Loucy (cell line): ENCODE data around the gene EPYC.

Source experiments
- H2AFZ ChIP-seq: fragments of 200-600 bp; sonication (generic); 2 replicates; pipeline ENCODE4 v1.6.0; 2016; ENCODE audit warnings: antibody characterized with exemption, mild to moderate bottlenecking, low read length, moderate library complexity
- H3F3A ChIP-seq: fragments of 200-600 bp; 2 replicates; pipeline ENCODE4 v1.6.0; 2016; ENCODE audit warnings: antibody characterized with exemption, low read depth, mild to moderate bottlenecking
- H3K27me3 ChIP-seq: fragments of 200-600 bp; sonication (generic); 2 replicates; pipeline ENCODE4 v1.6.1; 2014; ENCODE audit warnings: low read length, mild to moderate bottlenecking; ENCODE audit not compliant: insufficient read depth, poor library complexity, severe bottlenecking
- H3K36me3 ChIP-seq: fragments of 200-600 bp; sonication (generic); 2 replicates; pipeline ENCODE4 v1.6.1; 2016; ENCODE audit warnings: low read length; ENCODE audit not compliant: insufficient read depth
- H3K4me1 ChIP-seq: fragments of 200-600 bp; sonication (generic); 2 replicates; pipeline ENCODE4 v1.5.1; 2014; ENCODE audit warnings: low read length, mild to moderate bottlenecking; ENCODE audit not compliant: insufficient read depth, poor library complexity, severe bottlenecking
- H3K4me2 ChIP-seq: fragments of 200-600 bp; sonication (generic); 2 replicates; pipeline ENCODE4 v1.6.0; 2014; ENCODE audit warnings: antibody characterized with exemption, low read length, low read depth, mild to moderate bottlenecking; ENCODE audit not compliant: poor library complexity, severe bottlenecking
- H3K4me3 ChIP-seq: fragments of 200-600 bp; sonication (generic); 2 replicates; pipeline ENCODE4 v1.5.1; 2014; ENCODE audit warnings: low read length, mild to moderate bottlenecking, mixed read lengths; ENCODE audit not compliant: poor library complexity, severe bottlenecking
- H3K79me2 ChIP-seq: fragments of 200-600 bp; sonication (generic); 2 replicates; pipeline ENCODE4 v1.6.1; 2014; ENCODE audit warnings: low read length; ENCODE audit not compliant: insufficient read depth
- H3K9ac ChIP-seq: fragments of 200-600 bp; sonication (generic); 2 replicates; pipeline ENCODE4 v1.6.0; 2014; ENCODE audit warnings: mild to moderate bottlenecking, low read depth, low read length, moderate library complexity; ENCODE audit not compliant: poor library complexity, severe bottlenecking
- H3K9me2 ChIP-seq: fragments of 200-600 bp; sonication (generic); replicated peaks from 2 replicates; pipeline ENCODE4 v1.6.1; 2016; ENCODE audit warnings: low read depth, low read length, mixed read lengths
- H3K9me3 ChIP-seq: fragments of 200-600 bp; sonication (generic); 2 replicates; pipeline ENCODE4 v1.6.1; 2014; ENCODE audit warnings: mild to moderate bottlenecking, antibody characterized with exemption, low read length, low read depth; ENCODE audit not compliant: insufficient read depth
- H4K20me1 ChIP-seq: fragments of 200-600 bp; sonication (generic); 2 replicates; pipeline ENCODE4 v1.6.0; 2014; ENCODE audit warnings: antibody characterized with exemption, low read length, mild to moderate bottlenecking; ENCODE audit not compliant: insufficient read depth, poor library complexity, severe bottlenecking
- EZH2phosphoT487 ChIP-seq: fragments of 200-600 bp; IDR thresholded peaks from 2 replicates; pipeline ENCODE4 v1.6.1; 2018; ENCODE audit warnings: antibody characterized with exemption, mild to moderate bottlenecking, moderate library complexity, borderline replicate concordance
- TF ChIP-seq, protein P1 (sequence below): fragments of 200-600 bp; sonication (generic); conservative IDR thresholded peaks from 2 replicates; pipeline ENCODE4 v1.5.1; 2014; ENCODE audit warnings: mild to moderate bottlenecking, antibody characterized with exemption, low read length

The EPYC gene

DNA sequence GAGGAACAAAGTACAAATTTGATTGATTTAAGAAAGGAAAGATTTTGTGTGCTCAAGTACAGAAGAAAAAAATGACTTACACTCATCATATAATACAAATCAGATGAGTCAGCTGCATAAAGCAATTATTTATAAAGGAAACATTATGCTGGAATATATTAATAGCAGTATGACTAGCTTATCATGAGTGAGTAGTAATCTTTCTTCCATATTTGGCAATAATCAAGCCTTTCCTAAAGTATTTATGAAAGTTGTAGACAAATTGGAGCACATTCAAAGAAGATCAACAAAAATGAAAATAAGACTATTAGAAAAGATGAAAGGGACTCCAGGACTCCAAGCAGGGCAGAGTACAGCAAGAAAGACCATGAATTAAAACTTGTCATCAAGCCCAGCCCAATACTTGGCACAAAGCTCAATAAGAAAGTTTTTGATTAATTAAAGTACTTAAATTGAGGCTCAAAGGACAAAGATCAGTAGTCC is 82.6 kb downstream of the EPYC start:
- H3K4me2 ChIP-seq, result no peak overlapping the region
- H3K27me3 ChIP-seq, result no peaks in the 10 kb centered on the region
- no peaks in the 10 kb centered on the region for H4K20me1 ChIP-seq
- no peaks in the 10 kb centered on the region for H3K9me3 ChIP-seq
- H3K9ac ChIP-seq, result no peak overlapping the region
- no peaks in the 10 kb centered on the region for H3K79me2 ChIP-seq
- H3K4me1 ChIP-seq, result no peaks in the 10 kb centered on the region
- no peak overlapping the region for H3K4me3 ChIP-seq
- no peak overlapping the region for H2AFZ ChIP-seq
- TF ChIP-seq, protein P1, sequence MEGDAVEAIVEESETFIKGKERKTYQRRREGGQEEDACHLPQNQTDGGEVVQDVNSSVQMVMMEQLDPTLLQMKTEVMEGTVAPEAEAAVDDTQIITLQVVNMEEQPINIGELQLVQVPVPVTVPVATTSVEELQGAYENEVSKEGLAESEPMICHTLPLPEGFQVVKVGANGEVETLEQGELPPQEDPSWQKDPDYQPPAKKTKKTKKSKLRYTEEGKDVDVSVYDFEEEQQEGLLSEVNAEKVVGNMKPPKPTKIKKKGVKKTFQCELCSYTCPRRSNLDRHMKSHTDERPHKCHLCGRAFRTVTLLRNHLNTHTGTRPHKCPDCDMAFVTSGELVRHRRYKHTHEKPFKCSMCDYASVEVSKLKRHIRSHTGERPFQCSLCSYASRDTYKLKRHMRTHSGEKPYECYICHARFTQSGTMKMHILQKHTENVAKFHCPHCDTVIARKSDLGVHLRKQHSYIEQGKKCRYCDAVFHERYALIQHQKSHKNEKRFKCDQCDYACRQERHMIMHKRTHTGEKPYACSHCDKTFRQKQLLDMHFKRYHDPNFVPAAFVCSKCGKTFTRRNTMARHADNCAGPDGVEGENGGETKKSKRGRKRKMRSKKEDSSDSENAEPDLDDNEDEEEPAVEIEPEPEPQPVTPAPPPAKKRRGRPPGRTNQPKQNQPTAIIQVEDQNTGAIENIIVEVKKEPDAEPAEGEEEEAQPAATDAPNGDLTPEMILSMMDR, result no peak
- no peak for TF ChIP-seq EZH2phosphoT487
- no peaks in the 10 kb centered on the region for H3K36me3 ChIP-seq
- no peaks in the 10 kb centered on the region for H3K9me2 ChIP-seq
- no peaks in the 10 kb centered on the region for H3F3A ChIP-seq

DNA sequence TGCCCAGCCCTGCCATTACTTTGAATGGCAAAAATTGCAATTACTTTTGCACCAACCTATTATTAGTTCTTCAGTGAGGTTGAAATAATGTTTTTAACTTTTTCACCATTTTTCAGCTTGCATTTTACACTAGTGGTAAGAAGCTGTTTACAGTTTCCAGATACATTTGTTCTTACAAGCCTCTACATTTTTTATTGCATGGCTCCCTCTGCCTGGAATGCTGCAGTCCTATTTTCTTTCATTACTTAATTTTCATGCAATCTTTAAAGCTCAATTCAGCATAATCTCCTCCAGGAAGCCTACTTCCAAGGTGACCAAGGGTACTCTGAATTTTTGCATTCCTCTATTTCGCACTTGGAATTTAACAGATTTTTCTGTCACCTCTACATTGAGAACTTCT is 83.2 kb downstream of the EPYC start:
- Histone ChIP-seq H3K4me3 (no peak overlapping the region), H4K20me1 (no peaks in the 10 kb centered on the region), H3K9me2 (no peaks in the 10 kb centered on the region), H3K27me3 (no peaks in the 10 kb centered on the region), H3K36me3 (no peaks in the 10 kb centered on the region), H3F3A (no peaks in the 10 kb centered on the region), H3K79me2 (no peaks in the 10 kb centered on the region), H3K4me2 (no peak overlapping the region), H3K9me3 (no peaks in the 10 kb centered on the region), H2AFZ (no peak overlapping the region), H3K9ac (no peak overlapping the region), H3K4me1 (no peaks in the 10 kb centered on the region)
- TF ChIP-seq, protein P1, result no peak
- no peak for TF ChIP-seq EZH2phosphoT487

DNA sequence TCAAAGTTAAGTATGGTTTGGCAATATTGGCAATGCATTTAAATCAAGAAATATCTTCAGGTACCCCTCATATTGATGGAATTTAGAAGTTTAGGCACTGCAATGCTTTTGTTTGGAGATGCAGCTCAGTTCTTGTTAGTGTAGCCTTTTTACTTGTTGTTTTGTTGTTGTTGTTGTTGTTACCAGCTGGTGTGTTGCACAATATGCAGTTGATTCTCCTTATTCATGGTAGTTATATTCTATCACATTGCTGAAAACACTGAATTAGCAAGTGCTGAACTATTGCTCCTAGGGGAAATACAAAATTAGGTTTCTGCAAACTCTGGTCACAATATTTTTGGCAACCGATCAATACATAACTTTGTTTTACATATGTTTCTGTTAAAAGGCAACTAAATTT is 84.5 kb downstream of the EPYC start:
- Histone ChIP-seq H3K9ac (no peak overlapping the region), H3K9me3 (no peaks in the 10 kb centered on the region), H3K36me3 (no peaks in the 10 kb centered on the region), H4K20me1 (no peaks in the 10 kb centered on the region), H3K9me2 (no peaks in the 10 kb centered on the region), H3K4me2 (no peak overlapping the region), H3K4me3 (no peak overlapping the region), H3F3A (no peaks in the 10 kb centered on the region), H2AFZ (no peak overlapping the region), H3K79me2 (no peaks in the 10 kb centered on the region), H3K4me1 (no peaks in the 10 kb centered on the region), H3K27me3 (no peaks in the 10 kb centered on the region)
- TF ChIP-seq, protein P1, result no peak
- no peak for TF ChIP-seq EZH2phosphoT487
